Measurements from ENCODE around the gene WDPCP.

DNA sequence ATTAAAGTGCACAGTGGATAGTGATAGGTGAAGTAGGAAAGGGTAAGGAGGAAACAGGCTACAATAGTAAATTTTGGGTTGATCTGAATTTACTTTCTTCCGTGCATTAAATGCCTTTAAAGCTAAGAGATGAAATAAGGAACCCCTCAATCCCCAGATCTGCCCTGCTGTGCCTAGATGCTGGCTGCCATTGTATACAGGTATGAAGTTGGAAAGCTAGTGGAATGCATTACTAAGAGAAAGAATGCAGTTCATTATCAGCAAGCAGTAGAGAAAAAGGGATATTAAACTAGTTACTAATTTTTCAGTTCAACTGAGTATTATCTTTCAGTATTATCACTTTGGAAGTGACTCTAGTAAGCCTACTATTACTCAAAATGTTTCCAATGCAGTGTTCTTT lies 93.3 kb downstream of the WDPCP start:
- TF ChIP-seq CTCF (IDR thresholded peaks at IDR 0.05) (no peak), EZH2 (IDR thresholded peaks at IDR 0.05; ENCODE audit: borderline replicate concordance, insufficient read depth, low read depth, low read length, poor library complexity, severe bottlenecking) (no peak)

All from B cell (primary cell).